GM12865 (cell line): ENCODE results near the gene MSL2.
"Not testable (repeated sequence)": the region's sequence is repeated elsewhere in the genome, so short reads cannot be mapped to it uniquely, and the experiment has no call there.

Experiments used
- DNase-seq: peaks from one replicate; pipeline ENCODE4 v3.0.0; 2010; ENCODE audit warnings: low read depth
- H3K4me3 ChIP-seq: 2 replicates; pipeline ENCODE4 v1.5.1; 2011; ENCODE audit warnings: mild to moderate bottlenecking, low read depth, low read length, control low read depth
- CTCF ChIP-seq: IDR thresholded peaks from 2 replicates; pipeline ENCODE4 v1.5.1; 2011; ENCODE audit warnings: low read length, control low read depth, low read depth, inconsistent platforms; ENCODE audit not compliant: insufficient read depth; ENCODE audit errors: missing control alignments

MSL2 gene

GRCh38 chr3:136120373-136121348 is 75.5 kb downstream of the MSL2 start:
- peak; percentile 61 for DNase-seq
- no peak overlapping the region for H3K4me3 ChIP-seq
- TF ChIP-seq CTCF: no peak

- DNase-seq: not testable (repeated sequence)
Measured at GRCh38 chr3:136119783-136120182, 76.4 kb downstream of the MSL2 start.

GRCh38 chr3:136119332-136119731 is 76.8 kb downstream of the MSL2 start:
- not testable (repeated sequence) for H3K4me3 ChIP-seq, DNase-seq

More at GRCh38 chr3:136119783-136120182, 76.4 kb downstream of the MSL2 start:
- not testable (repeated sequence) for H3K4me3 ChIP-seq

- TF ChIP-seq CTCF: no peak
- no peak for DNase-seq
- H3K4me3 ChIP-seq: no peak overlapping the region
Measured at GRCh38 chr3:136114421-136114820, 81.7 kb downstream of the MSL2 start.

GRCh38 chr3:136110481-136110880 is 85.7 kb downstream of the MSL2 start:
- TF ChIP-seq CTCF: no peak
- H3K4me3 ChIP-seq: no peak overlapping the region
- DNase-seq: no peak

GRCh38 chr3:136109499-136109898 is 86.6 kb downstream of the MSL2 start:
- no peak overlapping the region for H3K4me3 ChIP-seq
- TF ChIP-seq CTCF: no peak
- peak; percentile 50 for DNase-seq

GRCh38 chr3:136106101-136106500 is 90.0 kb downstream of the MSL2 start:
- H3K4me3 ChIP-seq: no peak overlapping the region
- DNase-seq: no peak
- TF ChIP-seq CTCF: no peak

- no peak overlapping the region for H3K4me3 ChIP-seq
- TF ChIP-seq CTCF: no peak
- DNase-seq: no peak
Measured at GRCh38 chr3:136105044-136105443, 91.1 kb downstream of the MSL2 start.
